Pulmonary artery endothelial cell (primary cell): Measurements from ENCODE around the gene ADH4. TPM values are rescaled to one million over a fixed set of nuclear protein-coding genes. Genes with fewer than 3 reads are reported as not detected.
"Not testable (repeated sequence)": the region's sequence is repeated elsewhere in the genome, so short reads cannot be mapped to it uniquely, and the experiment has no call there.

Experiments
- DNase-seq: peaks from one replicate; pipeline ENCODE4 v3.0.0-alpha.2; 2011; ENCODE audit warnings: low read depth, low spot score
- total RNA-seq: library from RNA; depleted of rRNA; stranded (reverse); fragments of >200 nt; gene quantifications from 2 replicates; pipeline ENCODE4 v1.2.3, GENCODE V29; 2014

ADH4 gene
- not detected in 2 replicates for total RNA-seq

DNA sequence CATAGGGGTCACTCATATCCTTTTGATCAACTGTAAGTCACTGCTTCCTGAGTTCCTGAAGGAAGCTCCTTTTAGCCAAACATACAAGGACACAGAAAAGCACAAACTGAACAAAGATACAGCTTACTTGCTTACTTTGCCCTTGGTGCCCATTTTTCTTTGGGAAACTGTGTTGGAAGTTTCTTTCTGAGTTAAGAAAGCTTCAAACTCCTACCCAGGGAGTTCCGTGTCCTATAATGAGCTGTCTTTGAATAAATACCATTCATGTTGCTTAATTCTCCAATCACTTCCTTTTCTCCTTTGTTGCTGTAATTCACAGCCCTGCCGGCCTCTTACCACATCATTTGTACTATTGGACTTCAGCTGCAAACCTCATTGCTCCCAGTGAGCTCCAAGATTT lies at the start of gene ADH4:
Gene ADH4 (minus strand): TSS at position 228 of the 400 bp plus-strand sequence. CDS start 75 bp downstream, at position 153.
- no peak for DNase-seq

DNA sequence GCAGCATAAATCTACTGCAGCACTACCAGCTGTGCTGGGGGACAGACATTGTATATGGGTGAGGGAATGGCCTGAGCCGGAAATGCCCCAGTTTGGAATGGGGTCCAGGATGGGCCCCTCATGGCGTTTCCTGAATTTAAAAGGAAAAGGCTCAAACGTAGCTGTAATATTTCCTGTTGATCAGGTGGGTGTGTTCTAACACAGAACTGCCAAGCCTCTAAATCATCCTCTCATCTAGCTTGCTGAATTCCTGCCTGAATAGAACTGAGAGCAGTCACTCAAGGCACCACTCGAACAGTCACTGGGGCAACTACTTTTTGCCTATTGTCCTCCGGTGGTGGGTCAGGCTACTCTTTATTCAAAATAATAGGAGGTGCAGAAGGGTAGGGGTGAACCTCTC lies 46.2 kb upstream of the ADH4 start:
- no peak for DNase-seq

DNA sequence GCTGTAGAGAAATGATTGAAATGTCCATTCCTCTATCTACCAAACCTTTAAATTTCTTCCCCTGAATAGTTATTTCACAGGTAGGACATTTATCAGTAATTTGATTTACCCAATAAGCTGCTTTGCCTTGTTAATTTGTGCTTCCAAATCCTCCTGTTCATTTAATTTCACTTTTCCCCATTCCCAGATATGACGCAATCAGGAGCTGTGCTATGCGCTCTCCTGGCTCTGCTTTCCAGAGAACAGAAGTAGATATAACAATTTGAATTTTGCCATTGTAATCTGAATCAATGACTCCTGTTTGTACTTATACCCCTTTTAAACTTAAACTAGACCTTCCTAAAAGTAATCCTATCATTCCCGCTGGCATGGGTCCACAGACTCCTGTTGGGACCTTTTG lies 45.8 kb upstream of the ADH4 start:
- DNase-seq: not testable (repeated sequence)

DNA sequence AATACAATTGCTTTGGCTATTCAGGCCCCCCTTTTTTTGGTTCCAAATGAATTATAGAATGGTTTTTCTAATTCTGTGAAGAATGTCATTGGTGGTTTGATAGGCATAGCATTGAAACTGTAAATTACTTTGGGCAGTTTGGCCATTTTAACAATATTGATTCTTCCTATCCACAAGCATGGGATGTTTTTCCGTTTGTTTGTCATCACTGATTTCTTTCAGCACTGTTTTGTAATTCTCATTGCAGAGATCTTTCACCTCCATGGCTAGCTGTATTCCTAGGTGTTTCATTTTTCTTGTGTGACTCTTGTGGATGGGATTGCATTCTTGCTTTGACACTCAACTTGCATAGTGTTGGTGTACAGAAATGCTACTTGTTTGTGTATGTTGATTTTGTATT lies 41.9 kb upstream of the ADH4 start:
- DNase-seq: no peak

DNA sequence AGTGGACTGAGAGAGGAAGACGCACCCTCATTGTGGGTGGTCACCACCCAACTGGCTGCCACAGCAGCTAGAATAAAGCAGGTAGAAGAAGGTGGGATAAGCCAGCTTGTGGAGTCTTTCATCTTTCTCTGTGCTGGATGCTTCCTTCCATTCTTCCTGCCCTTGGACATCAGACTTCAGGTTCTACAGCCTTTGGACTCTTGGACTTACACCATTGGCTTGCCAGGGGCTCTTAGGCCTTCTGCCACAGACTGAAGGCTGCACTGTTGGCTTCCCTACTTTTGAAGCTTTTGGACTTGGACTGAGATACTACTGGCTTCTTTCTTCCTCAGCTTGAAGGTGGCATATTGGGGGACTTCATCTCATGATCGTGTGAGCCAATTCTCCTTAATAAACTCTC lies 41.5 kb upstream of the ADH4 start:
- no peak for DNase-seq

DNA sequence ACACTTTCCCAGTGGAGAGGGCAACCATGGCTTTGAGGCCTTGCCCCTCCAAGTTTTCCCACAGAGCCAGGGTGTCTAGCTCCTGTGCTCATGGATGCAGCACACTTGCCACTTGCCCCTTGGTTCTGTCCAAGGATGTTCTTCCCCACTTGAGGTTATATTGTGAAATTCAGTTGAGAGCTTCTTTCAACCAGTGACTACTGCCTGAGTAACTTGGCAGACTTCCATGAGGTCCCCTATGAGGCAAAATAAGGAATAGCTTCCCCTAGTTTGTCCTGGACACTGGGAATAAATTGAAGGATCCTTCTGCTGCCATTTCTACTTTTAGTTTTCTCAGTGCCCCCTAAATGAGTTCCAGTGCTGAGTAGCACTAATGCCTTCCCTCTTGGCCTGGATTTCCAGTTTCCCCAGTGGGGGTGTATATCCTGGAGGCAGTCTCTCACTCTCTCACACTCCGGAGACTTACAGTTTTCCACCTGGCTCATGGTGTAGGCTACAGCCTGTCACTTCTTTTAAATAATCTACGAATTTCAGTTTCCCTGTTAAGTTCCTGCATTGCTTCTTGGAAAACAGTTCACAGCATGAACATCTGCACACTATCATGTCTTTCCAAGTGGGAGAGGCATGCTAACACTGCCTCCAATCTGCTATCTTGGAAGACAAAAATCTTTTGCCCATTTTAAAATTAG lies 36.4 kb upstream of the ADH4 start:
- no peak for DNase-seq

DNA sequence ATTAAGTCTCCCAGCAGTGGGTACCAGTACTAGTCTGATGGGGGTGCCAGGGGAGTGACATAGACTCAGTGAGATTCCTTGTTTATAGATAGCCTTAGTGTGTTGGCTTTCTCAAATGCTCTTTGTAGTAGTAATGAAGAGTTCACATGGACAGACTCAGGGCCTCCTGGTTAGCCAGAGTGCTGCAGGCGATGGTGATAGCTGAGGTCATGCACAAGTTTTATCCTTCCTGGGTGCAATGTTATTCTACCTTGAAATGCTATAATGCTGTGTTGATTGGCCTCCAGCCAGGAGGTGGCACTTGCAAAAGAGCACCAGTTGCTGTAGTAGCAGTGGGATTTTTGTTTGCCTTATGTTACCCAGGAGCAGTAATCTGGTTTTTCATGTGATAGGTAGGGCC lies 35.5 kb upstream of the ADH4 start:
- DNase-seq: no peak

DNA sequence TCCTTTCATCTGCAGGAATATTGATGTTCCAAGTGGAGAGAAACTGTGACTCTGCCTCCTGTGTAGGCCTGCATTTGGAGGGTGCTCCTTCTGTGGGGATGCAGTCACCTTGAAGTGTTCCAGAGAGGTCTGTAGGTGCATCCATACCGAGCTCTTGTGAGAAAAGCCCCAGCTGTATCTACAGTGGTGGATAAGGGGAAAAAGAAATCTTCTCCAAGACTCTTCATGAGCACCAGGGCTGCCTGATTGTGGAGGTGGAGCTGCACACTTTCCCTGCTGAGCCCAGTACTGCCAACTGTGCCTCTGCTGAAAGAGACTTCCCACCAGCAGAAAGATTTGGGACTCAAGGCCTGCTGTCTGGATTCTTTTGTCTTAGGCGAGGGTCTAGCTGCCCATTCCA lies 35.1 kb upstream of the ADH4 start:
- no peak for DNase-seq

DNA sequence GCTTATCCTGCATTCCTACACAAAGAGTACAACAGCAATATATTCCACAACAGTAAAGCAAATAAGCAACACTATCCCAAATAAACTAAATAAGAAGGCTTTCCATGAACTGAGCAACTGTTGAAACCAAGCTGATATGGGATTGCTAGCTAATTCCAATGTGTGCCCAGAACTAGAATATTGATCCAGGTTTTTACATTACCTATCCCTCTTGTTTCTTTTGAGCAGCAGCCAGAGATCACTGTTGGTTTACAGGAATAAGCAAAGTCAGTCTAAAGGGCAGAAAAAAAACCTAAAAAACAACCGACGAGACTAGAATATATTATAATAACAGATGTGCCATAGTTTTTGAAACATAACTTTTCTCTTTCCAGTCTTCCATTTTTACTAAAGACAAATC lies 22.4 kb upstream of the ADH4 start:
- no peak for DNase-seq

DNA sequence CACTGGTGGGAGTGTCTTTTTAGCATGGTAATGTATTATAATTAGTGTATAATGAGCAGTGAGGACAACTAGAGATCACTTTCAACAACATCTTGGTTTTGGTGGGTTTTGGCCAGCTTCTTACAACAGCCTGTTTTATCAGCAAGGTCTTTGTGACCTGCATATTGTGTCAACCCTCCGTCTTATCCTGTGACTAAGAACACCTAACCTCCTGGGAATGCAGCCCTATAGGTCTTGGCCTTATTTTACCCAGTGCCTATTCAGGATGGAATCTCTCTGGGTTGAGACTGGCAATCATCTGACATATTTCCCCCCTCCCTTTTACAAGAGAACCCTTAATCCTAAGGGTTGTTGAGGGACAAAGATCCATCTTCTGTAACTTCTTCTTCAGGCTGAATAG lies 21.9 kb upstream of the ADH4 start:
- no peak for DNase-seq

DNA sequence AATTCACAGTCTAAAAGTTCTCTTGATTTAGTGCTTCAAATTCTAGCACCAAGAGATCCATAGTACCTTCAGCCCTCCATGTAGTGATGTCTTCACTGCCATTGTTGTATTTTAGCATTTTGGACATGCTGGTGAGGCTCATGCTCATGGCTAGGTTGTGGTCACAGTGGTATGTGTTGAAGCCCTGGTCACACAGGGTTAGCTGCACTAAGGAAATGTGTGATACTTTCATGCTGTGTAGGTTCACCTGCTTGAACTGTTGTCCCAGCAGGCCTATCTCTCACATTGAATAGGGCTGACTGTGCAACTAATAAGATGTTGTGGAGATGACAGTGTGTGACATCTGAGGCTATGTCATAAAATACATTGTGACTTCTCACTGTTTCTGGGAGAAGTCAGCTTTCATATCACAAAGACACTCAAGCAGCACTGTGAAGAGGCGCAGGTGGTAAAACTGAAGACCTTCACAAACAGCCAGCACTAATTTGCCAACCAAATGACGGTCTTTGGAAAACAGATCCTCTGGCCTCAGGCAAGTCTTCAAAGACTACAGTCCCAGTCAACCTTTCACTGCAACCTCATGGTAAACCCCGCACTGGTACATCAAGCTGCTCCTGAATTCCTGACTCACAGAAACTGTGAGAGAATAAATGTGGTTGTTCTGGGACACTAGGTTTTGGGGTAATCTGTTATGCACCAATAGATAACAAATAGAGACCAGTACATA lies 17.4 kb upstream of the ADH4 start:
- no peak for DNase-seq

DNA sequence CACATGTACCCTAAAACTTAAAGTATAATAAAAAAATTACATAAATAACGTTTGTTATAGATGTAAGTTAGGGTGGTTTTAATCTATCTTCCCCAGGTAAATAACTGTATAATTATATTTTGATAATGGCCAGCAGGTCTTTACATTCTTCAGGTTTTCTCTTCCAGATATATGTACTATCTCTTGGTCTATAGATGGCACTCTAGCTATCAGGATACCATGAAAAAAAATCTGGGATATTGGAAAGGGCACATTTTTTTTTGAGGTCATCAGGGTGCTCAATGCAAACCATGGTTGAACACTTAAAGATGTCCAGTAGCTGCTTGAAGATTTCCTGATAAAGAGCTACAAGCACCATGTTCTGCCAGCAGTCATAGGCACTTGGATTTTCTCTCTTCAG lies 15.6 kb upstream of the ADH4 start:
- no peak for DNase-seq

DNA sequence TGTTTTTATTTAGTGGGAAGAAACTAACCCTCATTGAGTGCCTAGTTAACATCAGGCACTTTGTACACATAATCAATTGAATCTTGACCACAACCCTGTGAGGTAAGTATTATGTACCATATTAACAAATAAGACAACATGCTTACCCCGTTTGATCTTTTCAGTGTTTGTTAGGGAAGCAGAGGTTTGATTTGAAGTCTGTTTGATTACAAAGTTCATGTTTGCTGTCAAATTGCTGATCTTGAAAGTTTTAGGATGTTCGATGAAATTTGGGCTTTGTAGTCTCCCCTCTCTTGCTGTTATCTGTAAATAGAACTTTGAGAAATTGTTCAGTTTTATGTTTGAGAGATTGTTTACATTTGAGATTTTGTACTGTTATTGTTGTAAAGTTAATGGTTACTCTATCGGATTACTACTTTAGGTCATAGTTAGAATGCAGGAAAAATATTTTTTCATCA lies 13.4 kb upstream of the ADH4 start:
- DNase-seq: no peak

DNA sequence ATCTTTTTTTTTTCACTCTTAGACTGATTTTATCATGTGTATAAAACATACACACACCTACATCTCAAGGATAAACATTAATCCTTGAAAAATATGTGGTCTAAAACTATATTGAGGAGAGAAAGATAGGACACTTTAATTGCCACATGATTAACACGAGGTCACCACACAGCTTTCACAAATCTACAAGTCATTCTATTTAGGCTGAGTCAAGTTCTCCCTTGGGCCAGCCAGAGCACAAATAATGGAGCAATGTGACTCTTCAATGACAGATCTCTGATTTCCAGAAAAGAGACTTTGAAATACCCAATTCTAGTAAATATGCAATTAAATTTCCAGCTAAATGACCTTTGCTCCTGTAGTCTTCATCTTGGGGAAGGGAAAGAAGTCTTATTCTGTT lies 12.9 kb upstream of the ADH4 start:
- DNase-seq: no peak

DNA sequence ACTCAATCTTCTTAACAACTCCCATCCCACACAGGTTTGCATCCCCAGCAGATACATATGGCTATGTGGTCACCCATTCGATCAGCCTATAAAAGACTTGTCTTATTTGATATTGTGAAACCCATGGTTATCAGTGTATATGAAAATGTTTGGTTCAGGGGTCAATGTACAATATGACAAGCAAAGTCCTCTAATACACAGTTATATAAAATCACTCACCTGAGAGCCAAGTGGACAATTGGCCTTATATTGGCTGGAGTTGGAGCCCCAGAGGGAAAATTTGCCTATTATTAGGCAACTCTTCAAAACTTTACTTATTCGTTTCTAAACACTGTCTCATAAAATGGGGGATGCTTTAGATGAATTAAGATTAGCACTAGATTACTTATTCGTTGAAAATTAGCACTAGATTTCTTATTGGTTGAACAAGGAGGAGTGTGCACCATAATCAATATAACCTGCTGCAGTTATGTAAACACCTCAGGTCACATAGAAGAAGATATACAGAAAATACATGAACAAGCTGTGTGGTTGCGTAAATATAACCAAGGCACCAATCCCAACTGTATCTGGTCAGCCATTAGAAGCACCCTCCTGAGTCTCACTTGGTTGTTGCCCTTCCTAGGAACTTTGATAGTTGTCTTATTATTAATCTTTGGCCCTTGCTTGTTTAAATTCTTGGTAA lies 10.7 kb upstream of the ADH4 start:
- no peak for DNase-seq

DNA sequence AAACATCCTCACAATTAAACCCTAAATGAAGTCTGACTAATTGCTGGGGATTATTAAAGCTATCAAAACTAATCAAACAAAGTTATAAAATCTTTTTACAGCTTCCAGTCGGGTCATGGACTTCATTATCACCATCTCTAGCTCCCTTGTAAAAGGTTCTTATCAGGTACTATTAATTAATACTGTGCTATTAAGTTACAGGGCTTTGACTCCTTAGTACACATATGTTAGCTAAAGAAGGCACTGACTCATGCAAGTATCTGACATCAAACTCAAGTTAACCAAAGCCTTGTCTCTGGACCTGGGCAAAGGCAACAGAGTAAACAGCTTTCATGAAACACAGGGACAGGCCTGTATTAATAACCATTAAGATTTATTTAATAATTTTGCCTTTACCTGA lies 7.9 kb upstream of the ADH4 start:
- no peak for DNase-seq

DNA sequence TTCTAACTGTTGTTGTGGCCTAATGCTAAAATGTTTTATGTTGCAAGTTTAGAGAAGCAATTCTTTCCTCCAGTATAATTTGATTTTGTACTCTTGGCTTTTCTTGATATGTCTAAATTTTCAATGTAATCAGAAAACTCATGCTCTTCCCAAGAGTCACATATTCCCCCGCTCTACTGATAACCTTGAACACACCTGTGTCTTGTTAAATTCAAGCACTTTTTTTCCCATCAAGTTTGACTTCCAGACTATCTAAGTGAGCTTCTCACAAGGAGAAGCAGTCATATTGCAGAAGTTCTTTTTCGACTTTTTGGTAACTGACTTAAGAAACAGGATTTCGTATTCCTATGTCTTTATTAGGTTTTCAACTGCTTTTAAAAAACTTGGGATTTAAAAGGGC lies 7.4 kb upstream of the ADH4 start:
- no peak for DNase-seq

DNA sequence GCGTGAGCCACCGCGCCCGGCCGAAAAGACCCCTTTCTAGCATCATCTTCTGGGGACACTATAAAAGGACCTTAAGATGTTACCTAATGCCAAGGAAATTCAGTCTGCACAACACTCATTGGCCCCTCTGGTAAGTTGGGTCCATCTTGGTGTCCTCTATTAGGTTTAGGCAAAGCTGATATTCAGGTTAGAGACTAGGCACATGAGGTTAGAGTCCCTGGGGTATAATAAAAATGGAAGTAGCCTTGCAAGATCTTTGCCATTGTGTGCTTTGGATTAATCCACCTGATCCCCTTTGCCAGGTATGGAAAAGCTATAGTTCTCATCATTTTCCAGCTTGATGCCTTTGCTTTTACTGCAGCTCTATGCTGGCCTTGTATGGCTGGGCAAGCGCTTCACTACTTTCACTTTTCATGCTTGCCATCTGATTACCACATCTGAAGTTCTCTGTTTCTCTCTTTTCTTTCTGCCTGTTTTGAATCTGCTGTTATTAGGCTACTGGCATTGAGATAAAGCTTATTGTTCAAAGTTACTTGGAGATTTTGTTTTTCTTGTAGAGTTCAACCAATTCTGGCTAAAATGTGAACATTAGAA lies 5.4 kb upstream of the ADH4 start:
- no peak for DNase-seq

DNA sequence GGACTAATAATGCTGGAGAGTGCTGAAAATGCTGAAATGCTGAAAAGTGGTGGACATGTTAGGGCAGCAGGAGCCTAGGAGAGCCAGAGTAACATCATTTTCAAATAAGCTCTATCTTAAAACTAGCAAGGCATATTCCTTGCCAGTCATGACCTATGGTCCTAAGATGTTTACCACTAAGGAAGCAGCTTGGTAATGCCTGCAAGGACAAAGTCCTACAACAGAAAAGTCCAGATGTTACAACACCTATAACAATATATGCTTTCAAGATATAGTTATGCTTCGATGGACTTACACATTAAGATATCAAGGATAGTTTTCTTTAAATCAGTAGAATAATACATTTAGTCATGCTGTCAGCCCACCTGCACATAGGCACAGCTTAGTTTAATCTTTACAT lies 4.5 kb upstream of the ADH4 start:
- DNase-seq: no peak

DNA sequence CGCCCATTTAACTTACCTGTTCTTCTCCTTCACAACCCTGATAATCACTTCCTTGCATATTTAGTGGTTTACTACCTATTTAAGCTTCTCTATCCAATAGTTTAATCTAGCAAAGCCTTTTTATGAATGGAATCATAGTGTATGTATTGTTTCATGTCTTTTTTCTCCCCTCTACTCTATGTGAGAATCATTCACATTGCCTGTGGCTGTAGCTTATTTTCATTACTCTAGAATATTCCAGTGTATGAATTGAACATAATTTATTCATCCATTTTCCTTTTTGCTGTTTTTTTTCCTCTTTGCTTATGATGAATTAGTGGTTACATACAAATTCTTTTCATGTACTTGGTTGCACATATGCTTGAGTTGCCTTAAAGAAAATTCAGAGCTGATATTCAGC lies 490 bp upstream of the ADH4 start:
- DNase-seq: no peak

DNA sequence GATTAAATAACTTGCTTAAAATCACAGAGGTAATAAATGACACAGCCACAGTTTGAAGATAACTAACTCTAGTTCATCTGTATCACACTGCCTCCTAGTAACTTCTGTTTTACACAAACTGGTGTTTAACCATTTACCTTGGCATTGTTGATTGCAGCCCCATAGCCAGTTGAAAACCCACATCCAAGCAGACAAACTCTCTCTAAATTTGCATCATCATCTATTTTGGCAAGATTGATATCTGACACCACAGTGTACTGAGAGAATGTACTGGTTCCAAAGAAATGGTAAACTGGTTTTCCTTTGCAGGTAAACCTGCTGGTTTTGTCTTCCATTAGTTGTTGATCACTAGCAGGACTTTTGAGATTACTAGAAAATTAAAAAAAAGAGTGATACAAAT lies 7.8 kb downstream of the ADH4 start:
- no peak for DNase-seq

DNA sequence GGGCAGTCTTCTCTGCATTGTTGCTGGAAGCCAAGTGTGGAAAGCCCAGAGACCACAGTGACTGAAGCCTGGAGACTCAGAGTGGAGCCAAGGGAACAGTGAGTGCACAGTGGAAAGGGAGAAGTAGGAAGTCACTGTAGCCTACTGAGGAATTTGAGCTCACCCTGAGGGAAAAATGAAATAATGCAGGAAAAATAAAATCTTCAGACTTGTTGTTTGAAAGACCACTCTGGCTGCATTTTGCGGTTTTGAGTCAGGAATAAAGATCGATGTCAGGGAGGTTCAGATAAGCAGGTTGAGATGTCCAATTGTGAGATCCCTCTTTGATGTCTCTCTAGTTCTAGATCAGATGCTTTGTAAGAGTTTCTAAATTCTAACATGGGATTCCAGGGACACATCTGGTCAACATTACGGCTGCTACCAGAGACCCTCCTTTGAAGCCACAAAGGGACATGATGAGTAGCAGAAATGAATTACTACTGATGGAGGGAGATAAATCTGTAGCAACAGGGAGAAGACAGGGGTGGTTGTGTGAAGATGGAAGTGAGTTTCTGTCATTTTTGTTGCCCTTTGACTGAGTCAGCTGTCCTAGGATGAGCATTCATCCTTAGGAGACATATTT lies 8.4 kb downstream of the ADH4 start:
- no peak for DNase-seq
